Measurements from ENCODE around the gene ZNF337.

GRCh38 chr20:25705830-25706351, 9.2 kb upstream of the ZNF337 start:
- TF ChIP-seq CTCF (IDR thresholded peaks at IDR 0.05), result no peak
- no peak for TF ChIP-seq POLR2A (IDR thresholded peaks at IDR 0.05)
- TF ChIP-seq POLR2AphosphoS5 (IDR thresholded peaks at IDR 0.05), result no peak
